MG63 (cell line): ENCODE results near the gene PHYHD1. TPM values are rescaled to one million over a fixed set of nuclear protein-coding genes. Genes with fewer than 3 reads are reported as not detected.

Experiments used
- DNase-seq: peaks from one replicate; pipeline ENCODE4 v3.0.0-alpha.2; 2020
- H3K27me3 ChIP-seq: fragments of 250-450 bp; sonication (Bioruptor Pico); 2 replicates; pipeline ENCODE4 v1.5.1; 2020; ENCODE audit warnings: mild to moderate bottlenecking, moderate library complexity
- H3K36me3 ChIP-seq: fragments of 250-450 bp; sonication (Bioruptor Pico); 2 replicates; pipeline ENCODE4 v1.5.1; 2020; ENCODE audit warnings: mild to moderate bottlenecking, moderate library complexity
- H3K4me3 ChIP-seq: fragments of 250-450 bp; sonication (Bioruptor Pico); 2 replicates; pipeline ENCODE4 v1.5.1; 2020; ENCODE audit warnings: mild to moderate bottlenecking, moderate library complexity
- H3K9me3 ChIP-seq: fragments of 250-450 bp; sonication (Bioruptor Pico); 2 replicates; pipeline ENCODE4 v1.5.1; 2020; ENCODE audit warnings: mild to moderate bottlenecking, moderate library complexity
- total RNA-seq: library from RNA; depleted of rRNA; stranded (reverse); fragments of >200 nt; shearing (Covaris generic); gene quantifications from 2 replicates; pipeline ENCODE4 v1.2.3, GENCODE V29; 2014; ENCODE audit warnings: low replicate concordance

PHYHD1 gene
- total RNA-seq, 1 experiment from 2014 or later: not detected

GRCh38 chr9:128913995-128914772 is 6.6 kb upstream of the PHYHD1 start:
- no peaks in the 10 kb centered on the region for H3K9me3 ChIP-seq
- no peak for DNase-seq
- H3K4me3 ChIP-seq: no peak overlapping the region
- peaks cover 27% of the 10 kb centered on the region for H3K36me3 ChIP-seq
- H3K27me3 ChIP-seq: no peaks in the 10 kb centered on the region

GRCh38 chr9:128916204-128916603 is 4.6 kb upstream of the PHYHD1 start:
- no peak for DNase-seq
- Histone ChIP-seq H3K36me3 (peaks cover 18% of the 10 kb centered on the region), H3K27me3 (no peaks in the 10 kb centered on the region), H3K9me3 (no peaks in the 10 kb centered on the region), H3K4me3 (no peak overlapping the region)

- no peak for DNase-seq
- H3K27me3 ChIP-seq: no peaks in the 10 kb centered on the region
- H3K4me3 ChIP-seq: no peak overlapping the region
- H3K36me3 ChIP-seq: peaks cover 16% of the 10 kb centered on the region
- H3K9me3 ChIP-seq: no peaks in the 10 kb centered on the region
Observed at GRCh38 chr9:128916745-128917144, 4.0 kb upstream of the PHYHD1 start.

- no peaks in the 10 kb centered on the region for H3K9me3 ChIP-seq
- peaks cover 13% of the 10 kb centered on the region for H3K36me3 ChIP-seq
- DNase-seq: peak; percentile 64
- no peaks in the 10 kb centered on the region for H3K27me3 ChIP-seq
- H3K4me3 ChIP-seq: no peak overlapping the region
Observed at GRCh38 chr9:128917151-128917849, 3.5 kb upstream of the PHYHD1 start.

GRCh38 chr9:128918921-128919320 is 1.9 kb upstream of the PHYHD1 start:
- no peak for DNase-seq
- H3K27me3 ChIP-seq: no peaks in the 10 kb centered on the region
- H3K4me3 ChIP-seq: no peak overlapping the region
- H3K36me3 ChIP-seq: peaks cover 9% of the 10 kb centered on the region
- no peaks in the 10 kb centered on the region for H3K9me3 ChIP-seq

- H3K27me3 ChIP-seq: no peaks in the 10 kb centered on the region
- H3K4me3 ChIP-seq: no peak overlapping the region
- DNase-seq: no peak
- H3K9me3 ChIP-seq: no peaks in the 10 kb centered on the region
- H3K36me3 ChIP-seq: peaks cover 9% of the 10 kb centered on the region
Observed at GRCh38 chr9:128919402-128920089, 1.2 kb upstream of the PHYHD1 start.

GRCh38 chr9:128921881-128922763 is 1.3 kb downstream of the PHYHD1 start:
- Histone ChIP-seq H3K4me3 (no peak overlapping the region), H3K36me3 (peaks cover 3% of the 10 kb centered on the region; the same call in 1 of the 2 replicates), H3K27me3 (no peaks in the 10 kb centered on the region), H3K9me3 (no peaks in the 10 kb centered on the region)
- no peak for DNase-seq

GRCh38 chr9:128923493-128923883 is 2.7 kb downstream of the PHYHD1 start:
- H3K4me3 ChIP-seq: no peak overlapping the region
- no peaks in the 10 kb centered on the region for H3K27me3 ChIP-seq
- H3K9me3 ChIP-seq: no peaks in the 10 kb centered on the region
- no peaks in the 10 kb centered on the region; the same call in 1 of the 2 replicates for H3K36me3 ChIP-seq
- no peak for DNase-seq

- no peaks in the 10 kb centered on the region for H3K27me3 ChIP-seq
- no peaks in the 10 kb centered on the region for H3K9me3 ChIP-seq
- no peak for DNase-seq
- no peak overlapping the region for H3K4me3 ChIP-seq
- no peaks in the 10 kb centered on the region for H3K36me3 ChIP-seq
Observed at GRCh38 chr9:128927731-128928411, 7.1 kb downstream of the PHYHD1 start.

GRCh38 chr9:128928624-128929023 is 7.8 kb downstream of the PHYHD1 start:
- Histone ChIP-seq H3K36me3 (no peaks in the 10 kb centered on the region), H3K4me3 (no peak overlapping the region), H3K27me3 (no peaks in the 10 kb centered on the region), H3K9me3 (no peaks in the 10 kb centered on the region)
- DNase-seq: no peak

GRCh38 chr9:128929560-128929959 is 8.8 kb downstream of the PHYHD1 start:
- H3K9me3 ChIP-seq: no peaks in the 10 kb centered on the region
- no peak for DNase-seq
- no peaks in the 10 kb centered on the region for H3K36me3 ChIP-seq
- no peak overlapping the region for H3K4me3 ChIP-seq
- H3K27me3 ChIP-seq: no peaks in the 10 kb centered on the region

- H3K4me3 ChIP-seq: no peak overlapping the region
- no peaks in the 10 kb centered on the region for H3K27me3 ChIP-seq
- H3K36me3 ChIP-seq: no peaks in the 10 kb centered on the region
- no peaks in the 10 kb centered on the region for H3K9me3 ChIP-seq
- no peak for DNase-seq
Observed at GRCh38 chr9:128933731-128934130, 12.9 kb downstream of the PHYHD1 start.

- Histone ChIP-seq H3K36me3 (no peaks in the 10 kb centered on the region), H3K9me3 (no peaks in the 10 kb centered on the region), H3K4me3 (no peak overlapping the region), H3K27me3 (no peaks in the 10 kb centered on the region)
- no peak for DNase-seq
Observed at GRCh38 chr9:128936171-128936865, 15.5 kb downstream of the PHYHD1 start.

GRCh38 chr9:128937310-128938165 is 16.8 kb downstream of the PHYHD1 start:
- Histone ChIP-seq H3K27me3 (no peaks in the 10 kb centered on the region), H3K36me3 (no peaks in the 10 kb centered on the region), H3K9me3 (no peaks in the 10 kb centered on the region), H3K4me3 (no peak overlapping the region)
- no peak for DNase-seq
